GM21526 (cell line): ENCODE results near the gene TTC39A.

Experiments used
- ATAC-seq: cut with Tn5 transposase; IDR thresholded peaks from one replicate; pipeline ENCODE4 v1.9.1; 2021; ENCODE audit warnings: moderate library complexity; ENCODE audit not compliant: unreplicated experiment, low FRiP score

The TTC39A gene

GRCh38 chr1:51330331-51331201 is at the start of gene TTC39A:
Gene TTC39A (minus strand): TSS chr1:51330562. CDS start chr1:51330477, 85 bp downstream.
- no peak for ATAC-seq

GRCh38 chr1:51378871-51379270 is 48.5 kb upstream of the TTC39A start:
- ATAC-seq: no peak

- no peak for ATAC-seq
These were observed 43.5 kb upstream of the TTC39A start for GRCh38 chr1:51373898-51374297.

GRCh38 chr1:51372561-51372960 is 42.2 kb upstream of the TTC39A start:
- no peak for ATAC-seq

GRCh38 chr1:51369171-51369570 is 38.8 kb upstream of the TTC39A start:
- ATAC-seq: no peak

GRCh38 chr1:51365774-51366173 is 35.4 kb upstream of the TTC39A start:
- ATAC-seq: no peak

GRCh38 chr1:51359879-51360278 is 29.5 kb upstream of the TTC39A start:
- ATAC-seq: no peak

- no peak for ATAC-seq
These were observed 25.0 kb upstream of the TTC39A start for GRCh38 chr1:51355382-51355781.

- no peak for ATAC-seq
These were observed 24.1 kb upstream of the TTC39A start for GRCh38 chr1:51354416-51354815.

GRCh38 chr1:51351907-51352306 is 21.5 kb upstream of the TTC39A start:
- ATAC-seq: no peak

- no peak for ATAC-seq
These were observed 19.5 kb upstream of the TTC39A start for GRCh38 chr1:51349862-51350261.

GRCh38 chr1:51348147-51348527 is 17.8 kb upstream of the TTC39A start:
- no peak for ATAC-seq

GRCh38 chr1:51347398-51348146 is 17.2 kb upstream of the TTC39A start:
- no peak for ATAC-seq

- no peak for ATAC-seq
These were observed 16.0 kb upstream of the TTC39A start for GRCh38 chr1:51346086-51346942.

- ATAC-seq: no peak
These were observed 14.9 kb upstream of the TTC39A start for GRCh38 chr1:51345300-51345687.

- ATAC-seq: no peak
These were observed 14.4 kb upstream of the TTC39A start for GRCh38 chr1:51344602-51345299.

GRCh38 chr1:51344276-51344601 is 13.9 kb upstream of the TTC39A start:
- no peak for ATAC-seq

GRCh38 chr1:51343624-51344023 is 13.3 kb upstream of the TTC39A start:
- ATAC-seq: no peak

- ATAC-seq: no peak
These were observed 12.3 kb upstream of the TTC39A start for GRCh38 chr1:51342591-51343206.
